Activated CD8-positive, alpha-beta T cell treated with anti-CD3 and anti-CD28 coated beads for 36 hours (primary cell): ENCODE measurements around the gene BCL2A1. TPM values are rescaled to one million over a fixed set of nuclear protein-coding genes. Genes with fewer than 3 reads are reported as not detected.

ENCODE experiments used
- ATAC-seq: fragments of 200-7000 bp; cut with Tn5 transposase; one replicate; pipeline ENCODE4 v1.10.0; 2021; ENCODE audit warnings: mild to moderate bottlenecking, moderate library complexity
- CTCF ChIA-PET: fragments of 350-600 bp; sonication (Branson Sonifier 250); formaldehyde crosslinking; loops from one replicate; lab custom pipeline; 2021; ENCODE audit warnings: antibody characterized with exemption; lab: Charles Lee
- POLR2A ChIA-PET: fragments of 350-600 bp; sonication (Branson Sonifier 250); formaldehyde crosslinking; loops from one replicate; lab custom pipeline; 2021; ENCODE audit warnings: antibody characterized with exemption; lab: Charles Lee
- DNase-seq: peaks from one replicate; pipeline ENCODE4 v3.0.0-alpha.2; 2020
- H3K27ac Mint-ChIP-seq: one replicate; pipeline ENCODE4 v1.8.0; 2021; ENCODE audit warnings: mild to moderate bottlenecking, mixed read lengths
- H3K27me3 Mint-ChIP-seq: one replicate; pipeline ENCODE4 v1.8.0; 2021; ENCODE audit warnings: mixed read lengths
- H3K36me3 Mint-ChIP-seq: one replicate; pipeline ENCODE4 v1.8.0; 2021; ENCODE audit warnings: low read depth, mixed read lengths
- H3K4me1 Mint-ChIP-seq: one replicate; pipeline ENCODE4 v1.8.0; 2021; ENCODE audit warnings: low read depth, mixed read lengths
- H3K4me3 Mint-ChIP-seq: one replicate; pipeline ENCODE4 v1.8.0; 2021; ENCODE audit warnings: mild to moderate bottlenecking, moderate library complexity, mixed read lengths
- H3K9me3 Mint-ChIP-seq: one replicate; pipeline ENCODE4 v1.8.0; 2021; ENCODE audit warnings: mixed read lengths
- intact Hi-C: fragments of 100-400 bp; cut with micrococcal nuclease; formaldehyde crosslinking; loops from one replicate; pipeline ENCODE4 v1.10.0; 2022
- total RNA-seq, 2 experiments: library from RNA; stranded (reverse); gene quantifications; one replicate each; pipeline ENCODE4 v1.2.3, GENCODE V29; 2021
- TF ChIP-seq, protein P1 (sequence below): fragments of 200-600 bp; IDR thresholded peaks from one replicate; pipeline ENCODE4 v1.8.0; 2022; ENCODE audit warnings: antibody characterized with exemption, mild to moderate bottlenecking

The BCL2A1 gene
- total RNA-seq, 2 experiments from 2014 or later = 47.1 to 47.9 TPM

DNA sequence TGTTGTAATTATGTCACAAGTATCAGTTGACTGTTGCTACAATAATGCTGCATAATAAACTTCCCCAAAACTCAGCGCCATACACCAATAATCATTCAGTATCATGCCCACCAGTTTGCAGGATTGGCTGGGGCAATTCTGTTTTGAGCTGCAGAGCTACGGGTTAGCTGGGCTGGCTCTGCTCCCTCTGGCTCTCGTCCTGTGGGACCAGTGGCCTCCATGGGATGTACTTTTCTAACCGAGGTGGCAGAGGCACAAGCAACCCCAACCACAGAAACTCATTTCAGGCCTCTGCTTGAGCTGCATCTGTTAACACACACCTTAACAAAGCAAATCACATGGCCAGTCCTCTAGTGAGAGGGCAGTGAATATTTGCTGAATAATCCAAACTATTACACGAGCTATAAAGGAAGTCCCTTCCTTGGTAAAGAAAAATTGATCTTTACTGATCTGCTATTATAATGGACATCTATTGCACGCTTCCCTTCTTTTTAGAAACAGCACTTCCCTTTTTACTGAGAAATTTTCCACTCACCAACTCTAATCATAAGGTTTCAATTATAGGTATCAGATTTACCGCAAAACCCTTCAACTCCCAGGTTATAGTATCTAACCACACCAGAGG, 10.9 kb upstream of the BCL2A1 start:
- H3K36me3 Mint-ChIP-seq = no peaks in the 10 kb centered on the region
- no peak overlapping the region for H3K27ac Mint-ChIP-seq
- H3K4me3 Mint-ChIP-seq = no peak overlapping the region
- DNase-seq (no peak), ATAC-seq (no peak)
- no peaks in the 10 kb centered on the region for H3K27me3 Mint-ChIP-seq
- intact Hi-C loops = no loop called here
- ChIA-PET POLR2A (interaction anchor here (0.5 to 1.0 kb wide), 2 partner anchors 9 to 47 kb away, joined by 3 read pairs; no protein-coding TSS in a partner anchor), CTCF (interaction anchor here (0.9 to 1.5 kb wide), 3 partner anchors 11 to 600 kb away, joined by 3 read pairs; partner anchors contain the start of gene BCL2A1)
- peaks cover 37% of the 10 kb centered on the region for H3K4me1 Mint-ChIP-seq
- TF ChIP-seq, protein P1, sequence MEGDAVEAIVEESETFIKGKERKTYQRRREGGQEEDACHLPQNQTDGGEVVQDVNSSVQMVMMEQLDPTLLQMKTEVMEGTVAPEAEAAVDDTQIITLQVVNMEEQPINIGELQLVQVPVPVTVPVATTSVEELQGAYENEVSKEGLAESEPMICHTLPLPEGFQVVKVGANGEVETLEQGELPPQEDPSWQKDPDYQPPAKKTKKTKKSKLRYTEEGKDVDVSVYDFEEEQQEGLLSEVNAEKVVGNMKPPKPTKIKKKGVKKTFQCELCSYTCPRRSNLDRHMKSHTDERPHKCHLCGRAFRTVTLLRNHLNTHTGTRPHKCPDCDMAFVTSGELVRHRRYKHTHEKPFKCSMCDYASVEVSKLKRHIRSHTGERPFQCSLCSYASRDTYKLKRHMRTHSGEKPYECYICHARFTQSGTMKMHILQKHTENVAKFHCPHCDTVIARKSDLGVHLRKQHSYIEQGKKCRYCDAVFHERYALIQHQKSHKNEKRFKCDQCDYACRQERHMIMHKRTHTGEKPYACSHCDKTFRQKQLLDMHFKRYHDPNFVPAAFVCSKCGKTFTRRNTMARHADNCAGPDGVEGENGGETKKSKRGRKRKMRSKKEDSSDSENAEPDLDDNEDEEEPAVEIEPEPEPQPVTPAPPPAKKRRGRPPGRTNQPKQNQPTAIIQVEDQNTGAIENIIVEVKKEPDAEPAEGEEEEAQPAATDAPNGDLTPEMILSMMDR = no peak
- no peaks in the 10 kb centered on the region for H3K9me3 Mint-ChIP-seq

DNA sequence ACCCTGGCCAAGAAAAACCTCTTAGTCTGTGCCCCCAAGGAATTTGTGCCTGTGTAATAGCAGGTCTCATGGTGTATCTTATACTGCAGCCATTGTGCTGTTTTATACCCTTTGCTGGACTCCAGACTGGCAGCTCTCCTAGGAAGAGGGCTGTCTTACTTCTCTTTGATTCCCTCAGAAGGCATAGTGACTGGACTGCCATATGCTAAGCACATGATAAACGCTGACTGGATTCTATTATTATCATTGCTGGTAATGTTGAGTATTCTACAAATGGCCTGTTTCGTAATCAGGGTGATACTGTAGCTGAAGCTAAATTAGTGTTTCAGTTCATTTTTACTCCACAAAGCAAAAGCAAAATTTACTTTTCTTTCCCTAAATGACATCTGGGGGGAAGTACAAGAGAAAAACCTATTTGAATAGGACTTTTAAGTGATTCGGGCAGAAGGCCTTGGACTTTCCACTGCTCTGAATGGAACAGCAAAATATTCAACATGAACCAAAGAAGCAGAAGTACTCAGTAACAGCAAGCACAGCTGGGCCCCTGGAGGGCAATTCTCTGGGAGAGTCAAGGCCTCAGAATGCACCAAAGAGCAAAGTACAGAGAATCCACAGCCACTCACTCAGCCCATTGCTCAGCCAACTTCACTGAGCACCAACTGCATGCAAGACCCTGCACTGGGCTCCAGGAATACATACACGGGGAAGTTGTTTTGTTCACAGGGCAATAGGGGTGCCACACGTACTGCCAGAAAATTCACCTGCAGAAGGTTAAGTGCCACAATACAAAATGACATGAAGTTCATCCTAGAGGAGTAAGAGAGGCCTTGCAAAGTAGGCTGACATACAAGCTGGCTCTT, 7.9 kb upstream of the BCL2A1 start:
- no peak overlapping the region for H3K4me3 Mint-ChIP-seq
- H3K27ac Mint-ChIP-seq = peak overlapping the region; percentile 82
- no peaks in the 10 kb centered on the region for H3K9me3 Mint-ChIP-seq
- TF ChIP-seq, protein P1 = no peak
- H3K36me3 Mint-ChIP-seq = no peaks in the 10 kb centered on the region
- ChIA-PET POLR2A (interaction anchor here (1.4 to 3.0 kb wide), 2 partner anchors 12 to 56 kb away, joined by 3 to 24 read pairs; no protein-coding TSS in a partner anchor), CTCF (interaction anchor here (0.9 to 1.8 kb wide), 5 partner anchors 9 to 129 kb away, joined by 3 to 7 read pairs (median 3); no protein-coding TSS in a partner anchor)
- H3K27me3 Mint-ChIP-seq = no peaks in the 10 kb centered on the region
- H3K4me1 Mint-ChIP-seq = peaks cover 38% of the 10 kb centered on the region
- peak; percentile 49 for ATAC-seq
- DNase-seq = no peak
- intact Hi-C loops = no loop called here

DNA sequence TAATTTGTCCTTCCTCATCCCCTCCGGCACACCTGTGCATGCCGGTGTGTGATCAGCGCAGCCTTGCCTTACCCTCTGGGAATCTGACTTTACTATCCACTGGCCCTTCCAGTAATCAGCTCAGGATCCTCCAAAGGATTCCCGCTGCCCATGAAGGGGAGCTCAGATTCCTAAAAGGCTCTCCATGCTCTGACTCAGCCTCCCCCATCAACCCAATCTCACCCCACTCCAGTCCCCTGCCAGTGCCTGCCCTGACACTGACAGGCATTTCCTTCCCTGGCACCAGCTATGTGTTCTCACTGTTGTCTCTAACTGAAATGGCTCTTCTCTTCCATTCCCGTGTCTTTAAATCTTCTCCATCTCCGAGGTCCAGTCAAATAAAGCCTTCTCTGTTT, 7.3 kb upstream of the BCL2A1 start:
- POLR2A ChIA-PET = interaction anchor here (0.6 to 3.0 kb wide), 4 partner anchors 11 to 138 kb away, joined by 3 to 24 read pairs (median 3); no protein-coding TSS in a partner anchor
- intact Hi-C loops = no loop called here

DNA sequence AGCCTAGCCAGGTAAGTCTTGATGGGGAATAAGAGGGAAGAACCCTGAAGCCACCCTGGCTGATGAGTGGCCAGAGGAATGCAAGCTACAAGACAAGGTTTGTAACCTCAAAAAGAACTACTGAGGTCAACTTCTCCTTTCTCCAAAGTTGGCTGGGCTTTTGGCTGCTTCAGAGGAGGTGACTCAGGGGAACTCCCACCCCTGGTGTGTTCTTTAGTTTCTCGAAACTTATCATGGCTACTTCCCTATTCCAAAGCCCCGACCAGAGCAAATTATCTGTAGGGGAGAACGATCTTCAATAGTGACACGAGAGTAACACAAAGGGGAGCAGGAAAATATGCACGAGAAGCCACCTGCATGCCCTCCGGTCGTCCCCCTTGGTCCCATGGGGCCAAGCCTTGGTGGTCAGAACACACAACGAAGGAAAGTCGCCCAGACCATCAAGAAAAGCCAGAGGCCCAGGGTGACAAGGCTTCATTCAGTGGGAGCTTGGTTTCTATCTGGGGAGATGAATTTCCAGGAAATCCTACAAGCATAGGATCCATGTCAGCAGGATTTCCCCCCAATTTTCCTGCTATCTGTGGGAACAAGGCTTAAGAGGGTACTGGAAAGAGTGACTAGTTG, 6.5 kb upstream of the BCL2A1 start:
- H3K27ac Mint-ChIP-seq = peak overlapping the region; percentile 82
- H3K4me3 Mint-ChIP-seq = no peak overlapping the region
- H3K9me3 Mint-ChIP-seq = no peaks in the 10 kb centered on the region
- POLR2A ChIA-PET = interaction anchor here (0.6 to 3.0 kb wide), 7 partner anchors 11 to 138 kb away, joined by 3 to 24 read pairs (median 3); no protein-coding TSS in a partner anchor
- no peaks in the 10 kb centered on the region for H3K36me3 Mint-ChIP-seq
- ATAC-seq (no peak), DNase-seq (no peak)
- intact Hi-C loops = no loop called here
- TF ChIP-seq, protein P1 = no peak
- peaks cover 50% of the 10 kb centered on the region for H3K4me1 Mint-ChIP-seq
- CTCF ChIA-PET = interaction anchor here (0.6 to 1.2 kb wide), 5 partner anchors 9 to 128 kb away, joined by 3 to 4 read pairs (median 3); no protein-coding TSS in a partner anchor
- H3K27me3 Mint-ChIP-seq = no peaks in the 10 kb centered on the region

More for the DNA sequence above, 7.3 kb upstream of the BCL2A1 start:
- Mint-ChIP-seq H3K27ac (peak overlapping the region; percentile 82), H3K36me3 (no peaks in the 10 kb centered on the region), H3K4me1 (peaks cover 44% of the 10 kb centered on the region), H3K9me3 (no peaks in the 10 kb centered on the region), H3K4me3 (no peak overlapping the region), H3K27me3 (no peaks in the 10 kb centered on the region)
- peak; percentile 22 for ATAC-seq
- CTCF ChIA-PET = interaction anchor here (0.9 to 1.8 kb wide), 5 partner anchors 12 to 129 kb away, joined by 3 to 7 read pairs (median 3); no protein-coding TSS in a partner anchor
- no peak for DNase-seq
- TF ChIP-seq, protein P1 = no peak
